Subcutaneous abdominal adipose tissue (tissue), 5 donors: ENCODE data around the gene CDC14C.
"Not testable (repeated sequence)": the region's sequence is repeated elsewhere in the genome, so short reads cannot be mapped to it uniquely, and the experiment has no call there.

Experiments used
- H3K27ac ChIP-seq: one replicate; pipeline ENCODE4 v1.7.0; 2013; ENCODE audit warnings: low read depth, mild to moderate bottlenecking, inconsistent platforms, low read length, moderate library complexity
- H3K27me3 ChIP-seq, 5 donors: one replicate each; pipeline ENCODE4 v1.7.0; 2013; ENCODE audit warnings: low read length in 5 of 5, inconsistent platforms in 1 of 5; ENCODE audit not compliant: control insufficient read depth in 5 of 5, insufficient read depth in 4 of 5
- H3K36me3 ChIP-seq, 5 donors: one replicate each; pipeline ENCODE4 v1.7.0; 2013; ENCODE audit warnings: low read length in 5 of 5; ENCODE audit not compliant: control insufficient read depth in 5 of 5, insufficient read depth in 5 of 5
- H3K4me1 ChIP-seq, 5 donors: one replicate each; pipeline ENCODE4 v1.7.0; 2013; ENCODE audit warnings: low read length in 5 of 5, mild to moderate bottlenecking in 3 of 5, moderate library complexity in 1 of 5; ENCODE audit not compliant: control insufficient read depth in 5 of 5, insufficient read depth in 5 of 5
- H3K4me3 ChIP-seq, 5 donors: one replicate each; pipeline ENCODE4 v1.7.0; 2013; ENCODE audit warnings: low read length in 5 of 5, low read depth in 1 of 5
- H3K9ac ChIP-seq, 5 donors: one replicate each; pipeline ENCODE4 v1.7.0; 2013; ENCODE audit warnings: low read length in 5 of 5, mild to moderate bottlenecking in 4 of 5, moderate library complexity in 3 of 5
- H3K9me3 ChIP-seq, 5 donors: one replicate each; pipeline ENCODE4 v1.7.0; 2013; ENCODE audit warnings: low read length in 5 of 5; ENCODE audit not compliant: control insufficient read depth in 5 of 5
- donor health status: healthy.
- donor health status: healthy.
- donor health status: healthy.
- donor health status: healthy.
- donor health status: healthy.

CDC14C gene

DNA sequence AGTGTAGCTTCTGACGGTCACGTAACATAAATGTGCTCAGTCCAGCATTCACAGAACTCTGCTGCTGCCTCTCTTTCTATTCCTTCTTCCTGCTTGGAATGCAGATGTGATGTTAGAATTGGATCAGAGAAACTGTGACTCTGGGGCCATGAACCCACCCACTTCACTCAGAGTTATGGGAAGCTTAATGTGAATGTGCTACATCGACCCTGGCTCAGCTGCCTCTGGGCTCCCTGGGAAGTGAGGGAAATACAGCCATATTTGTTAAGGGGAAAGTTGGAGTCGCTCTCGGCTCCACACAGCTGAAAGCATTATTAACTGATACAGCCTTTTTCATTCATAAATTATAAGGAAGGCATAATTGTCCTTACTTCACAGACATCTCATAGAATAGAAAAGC is 14.5 kb upstream of the CDC14C start:
- H3K4me1 ChIP-seq, H3K9me3 ChIP-seq, H3K27me3 ChIP-seq, H3K27ac ChIP-seq, H3K4me3 ChIP-seq, H3K9ac ChIP-seq, H3K36me3 ChIP-seq: not testable (repeated sequence)

- no peak overlapping the region for H3K4me3 ChIP-seq
- H3K27ac ChIP-seq, result no peak overlapping the region
- no peaks in the 10 kb centered on the region for H3K27me3 ChIP-seq
- no peaks in the 10 kb centered on the region for H3K36me3 ChIP-seq
- no peaks in the 10 kb centered on the region for H3K9me3 ChIP-seq
- H3K9ac ChIP-seq, result no peak overlapping the region
- no peaks in the 10 kb centered on the region for H3K4me1 ChIP-seq
These were observed 7.1 kb downstream of the CDC14C start for GRCh38 chr7:48931481-48931880.

DNA sequence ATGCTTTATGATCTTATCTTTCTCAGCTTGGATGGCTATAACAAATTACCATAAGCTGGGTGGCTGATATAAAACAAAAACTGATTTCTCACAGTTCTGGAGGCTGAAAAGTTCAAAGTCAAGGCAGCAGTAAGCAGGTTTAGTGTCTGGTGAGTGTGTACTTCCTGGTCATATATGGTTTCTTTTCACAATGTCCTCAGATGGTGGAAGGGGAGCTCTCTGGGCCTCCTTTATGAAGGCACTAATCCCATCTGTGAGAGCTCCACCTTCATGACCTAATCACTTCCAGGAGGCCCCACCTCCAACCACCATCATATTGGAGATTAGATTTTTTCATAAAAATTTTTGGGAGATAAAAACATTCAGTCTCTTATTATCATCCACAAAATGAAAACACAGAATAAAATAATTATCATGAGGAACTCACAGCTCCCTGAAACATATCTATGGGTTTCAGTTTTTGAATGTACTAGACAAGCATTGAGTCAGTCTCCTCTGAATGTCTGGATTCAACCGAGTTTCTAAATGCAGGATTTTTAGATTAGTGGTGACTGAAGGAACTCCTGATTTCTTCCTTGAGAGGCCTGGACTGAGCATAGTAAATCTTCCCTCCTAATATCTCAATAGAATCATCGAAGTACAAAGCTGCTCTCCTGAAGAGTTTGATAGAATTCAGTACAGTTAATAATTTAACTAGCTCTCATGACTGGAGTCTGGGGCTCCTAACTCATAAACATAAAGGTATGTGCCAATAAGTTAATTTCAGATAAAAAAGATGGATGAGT is 8.0 kb downstream of the CDC14C start:
- Histone ChIP-seq H3K9me3 (no peaks in the 10 kb centered on the region), H3K36me3 (no peaks in the 10 kb centered on the region), H3K27me3 (no peaks in the 10 kb centered on the region), H3K4me1 (no peaks in the 10 kb centered on the region), H3K4me3 (no peak overlapping the region), H3K27ac (no peak overlapping the region), H3K9ac (no peak overlapping the region)

DNA sequence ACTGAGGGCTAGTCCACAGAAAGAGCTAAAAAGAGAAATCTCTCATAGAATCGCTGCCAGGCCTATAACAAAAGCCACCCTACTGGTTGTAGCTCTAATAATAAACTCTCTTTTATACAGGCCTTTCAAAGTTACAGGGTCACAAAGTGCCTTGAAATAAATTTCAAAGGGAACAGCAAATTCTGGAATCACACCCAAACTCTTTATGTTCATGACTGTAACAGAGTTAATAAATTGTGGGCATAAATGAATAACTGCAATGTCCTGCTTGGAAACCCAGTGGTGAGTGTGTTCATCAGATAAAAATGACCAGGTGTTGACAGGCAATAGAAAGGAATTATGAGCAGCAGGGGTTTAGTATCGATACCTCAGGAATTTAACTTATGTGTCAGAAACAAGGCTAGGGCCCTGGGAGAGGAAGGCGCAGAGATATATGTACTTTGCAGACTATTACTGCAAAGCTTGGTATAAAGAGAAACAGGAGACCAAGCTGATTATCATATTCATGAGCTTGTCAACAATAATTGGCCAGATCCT is 9.3 kb downstream of the CDC14C start:
- Histone ChIP-seq H3K27ac (no peak overlapping the region), H3K27me3 (no peaks in the 10 kb centered on the region), H3K9me3 (no peaks in the 10 kb centered on the region), H3K9ac (no peak overlapping the region), H3K36me3 (no peaks in the 10 kb centered on the region), H3K4me3 (no peak overlapping the region), H3K4me1 (peaks cover 0 to under 1% (median 0%) of the 10 kb centered on the region in 5 donors)

DNA sequence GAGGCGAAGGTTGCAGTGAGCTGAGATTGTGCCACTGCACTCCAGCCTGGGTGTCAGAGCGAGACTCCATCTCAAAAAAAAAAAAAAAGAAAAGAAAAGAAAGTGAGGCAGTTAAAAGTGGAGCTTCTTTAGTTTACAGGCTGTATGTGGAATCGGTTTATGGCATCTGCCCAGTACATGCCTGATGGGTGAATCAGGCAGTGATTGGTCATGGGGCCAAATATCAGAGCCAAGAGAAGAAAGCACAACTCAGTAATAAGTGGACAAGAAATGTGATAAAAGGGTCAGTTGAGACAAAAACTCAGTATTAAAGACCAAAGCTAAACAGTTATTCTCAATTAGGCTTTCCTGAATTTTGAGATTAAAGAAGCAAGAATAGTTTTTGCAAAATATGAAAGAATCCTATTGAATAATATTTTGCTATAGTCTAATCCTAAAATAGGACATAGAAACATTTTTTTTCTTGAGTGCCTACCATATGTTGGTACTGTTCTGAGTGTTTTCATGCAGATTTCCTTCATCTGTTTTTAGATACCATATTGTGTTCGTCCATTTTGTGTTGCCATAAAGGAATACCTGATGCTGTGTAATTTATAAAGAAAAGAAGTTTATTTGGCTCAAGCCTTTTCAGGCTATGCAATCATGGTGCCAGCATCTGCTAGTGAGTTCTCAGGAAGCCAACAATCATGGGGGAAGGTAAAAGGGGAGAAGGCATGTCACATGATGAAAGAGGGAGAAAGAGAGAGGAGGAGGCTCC is 14.4 kb downstream of the CDC14C start:
- H3K9ac ChIP-seq, result no peak overlapping the region
- no peaks in the 10 kb centered on the region for H3K36me3 ChIP-seq
- H3K9me3 ChIP-seq, result no peaks in the 10 kb centered on the region
- no peak overlapping the region for H3K4me3 ChIP-seq
- H3K27me3 ChIP-seq, result no peaks in the 10 kb centered on the region
- no peak overlapping the region for H3K27ac ChIP-seq
- H3K4me1 ChIP-seq, result peaks cover 0 to 7% (median 0%) of the 10 kb centered on the region in 5 donors

DNA sequence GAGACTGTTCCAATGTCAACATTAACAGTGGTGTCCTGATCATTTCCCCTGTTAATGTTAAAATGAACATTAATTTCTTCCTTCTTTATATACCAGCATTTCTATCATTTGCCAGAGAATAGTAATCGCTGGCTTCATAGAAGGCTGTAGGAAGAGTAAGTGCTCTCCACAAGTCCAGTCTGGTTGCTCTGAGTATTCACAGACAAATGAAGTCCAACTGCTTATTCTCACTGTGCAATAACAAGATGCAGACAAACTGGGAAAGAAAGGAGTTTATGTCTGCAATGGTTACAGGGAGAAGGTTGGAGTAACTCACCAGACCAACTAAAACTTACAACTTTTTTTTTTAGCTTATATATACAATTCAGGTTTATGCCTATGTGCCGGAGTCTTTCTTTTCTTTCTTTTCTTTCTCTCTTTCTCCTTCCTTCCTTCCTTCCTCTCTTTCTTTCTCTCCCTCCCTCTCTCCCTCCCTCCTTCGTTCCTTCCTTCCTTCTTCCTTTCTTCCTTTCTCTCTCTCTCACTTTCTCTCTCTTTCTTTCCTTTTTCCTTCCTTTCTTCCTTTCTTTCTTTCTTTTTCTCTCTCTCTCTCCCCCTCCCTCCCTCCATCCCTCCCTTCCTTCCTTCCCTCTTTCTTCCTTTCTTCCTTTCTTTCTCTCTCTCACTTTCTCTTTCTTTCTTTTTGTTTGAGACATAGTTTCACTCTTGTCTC is 19.1 kb downstream of the CDC14C start:
- H3K9ac ChIP-seq, result no peak overlapping the region
- no peaks in the 10 kb centered on the region for H3K36me3 ChIP-seq
- no peaks in the 10 kb centered on the region for H3K27me3 ChIP-seq
- H3K4me1 ChIP-seq, result peaks cover 0 to 7% (median 0%) of the 10 kb centered on the region in 5 donors
- H3K27ac ChIP-seq, result no peak overlapping the region
- H3K4me3 ChIP-seq, result no peak overlapping the region
- peaks cover 0 to 2% (median 0%) of the 10 kb centered on the region in 5 donors for H3K9me3 ChIP-seq

DNA sequence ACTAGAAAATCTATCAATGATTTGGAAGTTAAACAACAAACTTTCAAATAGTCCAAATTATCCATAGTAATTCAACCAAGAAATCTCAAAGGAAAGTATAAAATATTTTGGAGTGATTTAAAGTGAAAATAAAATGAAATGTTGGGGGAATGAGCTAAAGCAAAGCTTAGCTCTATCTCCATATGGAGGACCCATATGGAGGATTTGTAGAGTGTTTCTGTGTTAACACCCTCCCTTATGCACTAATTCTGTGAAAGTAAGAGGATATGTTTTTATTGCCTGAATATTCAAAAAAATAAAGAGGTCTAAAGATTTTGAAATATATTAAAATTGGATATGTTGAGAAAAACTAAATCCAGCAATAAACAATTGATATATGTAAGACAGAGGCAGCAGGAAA is 31.6 kb downstream of the CDC14C start:
- Histone ChIP-seq H3K27ac (no peak overlapping the region), H3K4me1 (no peaks in the 10 kb centered on the region), H3K9ac (no peak overlapping the region), H3K27me3 (no peaks in the 10 kb centered on the region), H3K9me3 (no peaks in the 10 kb centered on the region), H3K4me3 (no peak overlapping the region), H3K36me3 (no peaks in the 10 kb centered on the region)

- Histone ChIP-seq H3K9me3 (no peaks in the 10 kb centered on the region), H3K27ac (no peak overlapping the region), H3K36me3 (no peaks in the 10 kb centered on the region), H3K9ac (no peak overlapping the region), H3K4me3 (no peak overlapping the region), H3K4me1 (peaks cover 0 to 3% (median 0%) of the 10 kb centered on the region in 5 donors), H3K27me3 (no peaks in the 10 kb centered on the region)
These were observed 35.3 kb downstream of the CDC14C start for GRCh38 chr7:48959676-48960075.

DNA sequence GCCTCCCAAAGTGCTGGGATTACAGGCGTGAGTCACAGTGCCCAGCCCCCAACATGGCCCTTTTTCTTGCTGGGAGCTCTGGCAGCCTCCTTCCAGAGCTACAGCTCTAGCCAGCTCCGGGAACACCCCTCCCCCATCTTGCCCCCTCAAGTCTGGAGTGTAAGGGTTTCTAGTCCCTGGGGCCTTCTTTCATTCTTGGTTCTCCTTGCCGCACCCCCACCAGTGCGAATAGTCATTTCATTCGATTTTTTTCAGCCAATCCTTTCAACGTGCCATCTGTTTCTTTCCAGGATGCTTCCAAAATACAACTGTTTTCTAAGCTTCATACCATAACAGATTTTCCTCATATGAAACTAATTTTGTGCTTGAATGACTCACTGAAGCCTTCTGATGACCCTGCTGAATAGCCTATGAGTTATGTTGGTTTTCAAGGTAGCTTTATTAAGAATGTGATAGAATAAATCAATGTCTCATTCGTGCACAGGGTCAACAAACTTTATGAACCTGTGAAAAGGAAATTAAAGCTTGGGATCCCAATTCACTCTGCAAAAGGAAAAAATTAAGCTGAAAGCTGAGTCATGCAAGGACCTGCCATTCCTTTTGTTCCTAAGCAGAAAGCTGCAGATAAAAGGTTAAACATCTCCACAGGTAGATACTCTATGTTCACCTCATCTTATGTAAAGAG is 38.6 kb downstream of the CDC14C start:
- Histone ChIP-seq H3K9me3 (no peaks in the 10 kb centered on the region), H3K4me3 (no peak overlapping the region), H3K27ac (no peak overlapping the region), H3K4me1 (peaks cover 0 to 3% (median 0%) of the 10 kb centered on the region in 5 donors), H3K9ac (no peak overlapping the region), H3K36me3 (no peaks in the 10 kb centered on the region), H3K27me3 (no peaks in the 10 kb centered on the region)
